Endothelial cell of umbilical vein (primary cell): ENCODE measurements around the gene OTOGL. TPM values are rescaled to one million over a fixed set of nuclear protein-coding genes. Genes with fewer than 3 reads are reported as not detected.

Experiments
- BruUV-seq: library from RNA; stranded (reverse); fragments of 400-500 nt; replicated peaks from 2 replicates; lab custom pipeline; 2021; lab: Mats Ljungman, UMichigan
- CTCF ChIA-PET: fragments of 300-600, 350-600 bp; sonication (Branson Sonifier 250); formaldehyde crosslinking; loops from one replicate; lab custom pipeline; 2021; ENCODE audit warnings: antibody characterized with exemption, inconsistent platforms; lab: Charles Lee
- POLR2A ChIA-PET: fragments of 300-600, 350-600 bp; sonication (Branson Sonifier 250); formaldehyde crosslinking; loops from one replicate; lab custom pipeline; 2021; ENCODE audit warnings: antibody characterized with exemption, inconsistent platforms; lab: Charles Lee
- DNase-seq: peaks from one replicate; pipeline ENCODE4 v3.0.0-alpha.2; 2011; ENCODE audit warnings: low read depth, low spot score
- FAIRE-seq: peaks from 2 replicates; lab custom pipeline; 2011; peaks lifted over from hg19 to GRCh38; lab: Jason Lieb, UNC
- H2AFZ ChIP-seq: 2 replicates; pipeline ENCODE4 v1.6.0; 2012; ENCODE audit warnings: low read depth, low read length, control low read depth, inconsistent platforms
- H3K27ac ChIP-seq: 2 replicates; pipeline ENCODE4 v1.5.1; 2011; ENCODE audit warnings: low read depth, mild to moderate bottlenecking, control low read depth, low read length, moderate library complexity; ENCODE audit not compliant: insufficient read depth
- H3K27me3 ChIP-seq, 2 experiments: 2 replicates each; pipeline versions ENCODE4 v1.6.0 to v1.6.1; 2011; ENCODE audit warnings: low read length in 2 of 2, mixed read lengths in 1 of 2; ENCODE audit not compliant: control insufficient read depth in 2 of 2, insufficient read depth in 2 of 2
- H3K36me3 ChIP-seq, 2 experiments: 2 replicates in 1 of 2; 3 replicates in 1 of 2; pipeline ENCODE4 v1.5.1; 2011; ENCODE audit warnings: low read length in 2 of 2, mild to moderate bottlenecking in 1 of 2, moderate library complexity in 1 of 2; ENCODE audit not compliant: control insufficient read depth in 2 of 2, insufficient read depth in 2 of 2; ENCODE audit errors: extremely low read depth in 1 of 2
- H3K4me1 ChIP-seq: 3 replicates; pipeline ENCODE4 v1.5.1; 2011; ENCODE audit warnings: mild to moderate bottlenecking, low read length; ENCODE audit not compliant: control insufficient read depth, insufficient read depth; ENCODE audit errors: extremely low read depth
- H3K4me2 ChIP-seq: 2 replicates; pipeline ENCODE4 v1.6.1; 2011; ENCODE audit warnings: low read length, control low read depth, mixed read lengths; ENCODE audit not compliant: insufficient read depth
- H3K4me3 ChIP-seq, 3 experiments: fragments of 200-600 bp in 1 of 3; sonication (generic), shearing (Covaris generic) in 1 of 3; replicated peaks in 1 of 3; 2 replicates each; pipeline ENCODE4 v1.5.1; 2011 to 2016; ENCODE audit warnings: control low read depth in 3 of 3, low read length in 3 of 3, mild to moderate bottlenecking in 2 of 3, inconsistent platforms in 1 of 3, low read depth in 1 of 3, moderate library complexity in 1 of 3; ENCODE audit not compliant: insufficient read depth in 1 of 3
- H3K79me2 ChIP-seq: 2 replicates; pipeline ENCODE4 v1.6.0; 2012; ENCODE audit warnings: low read length, inconsistent platforms; ENCODE audit not compliant: control insufficient read depth, insufficient read depth
- H3K9ac ChIP-seq: replicated peaks from 2 replicates; pipeline ENCODE3; 2011; ENCODE audit warnings: low read length, control low read depth; ENCODE audit not compliant: insufficient read depth; ENCODE audit errors: extremely low read depth
- H3K9me1 ChIP-seq: replicated peaks from 3 replicates; pipeline ENCODE4 v1.6.0; 2011; ENCODE audit warnings: mild to moderate bottlenecking, low read length; ENCODE audit not compliant: control insufficient read depth, insufficient read depth; ENCODE audit errors: extremely low read depth
- H3K9me3 ChIP-seq: replicated peaks from 2 replicates; pipeline ENCODE4 v1.5.1; 2012; ENCODE audit warnings: low read length, inconsistent platforms; ENCODE audit not compliant: control insufficient read depth, insufficient read depth
- H4K20me1 ChIP-seq: replicated peaks from 2 replicates; pipeline ENCODE3; 2011; ENCODE audit warnings: mild to moderate bottlenecking, low read length; ENCODE audit not compliant: control insufficient read depth, insufficient read depth; ENCODE audit errors: extremely low read depth
- CTCF ChIP-seq, 2 donors: IDR thresholded peaks; 1 replicate in 1 of 2; 2 replicates in 1 of 2; pipeline ENCODE4 v1.5.1; 2011; ENCODE audit warnings: low read length in 2 of 2, mild to moderate bottlenecking in 2 of 2, moderate library complexity in 2 of 2, control low read depth in 1 of 2, inconsistent platforms in 1 of 2, low read depth in 1 of 2; ENCODE audit not compliant: insufficient read depth in 1 of 2; ENCODE audit errors: extremely low read depth in 1 of 2
- EZH2 ChIP-seq: IDR thresholded peaks from 2 replicates; pipeline ENCODE4 v1.6.1; 2012; ENCODE audit warnings: borderline replicate concordance, low read depth, mild to moderate bottlenecking, moderate library complexity, low read length, inconsistent platforms; ENCODE audit not compliant: severe bottlenecking
- FOS ChIP-seq: IDR thresholded peaks from 2 replicates; pipeline ENCODE4 v1.6.1; 2011; ENCODE audit warnings: mild to moderate bottlenecking, low read length, moderate library complexity, borderline replicate concordance; ENCODE audit not compliant: insufficient read depth
- GATA2 ChIP-seq: IDR thresholded peaks from 2 replicates; pipeline ENCODE4 v1.7.0; 2011; ENCODE audit warnings: low read depth, mild to moderate bottlenecking, moderate library complexity, mixed read lengths, low read length; ENCODE audit not compliant: insufficient read length, insufficient read depth
- JUN ChIP-seq: IDR thresholded peaks from 2 replicates; pipeline ENCODE4 v1.6.1; 2011; ENCODE audit warnings: borderline replicate concordance, low read depth; ENCODE audit not compliant: insufficient read length, insufficient read depth
- MAX ChIP-seq: IDR thresholded peaks from 2 replicates; pipeline ENCODE4 v1.6.1; 2011; ENCODE audit not compliant: insufficient read depth, insufficient read length
- MYC ChIP-seq: IDR thresholded peaks from one replicate; pipeline ENCODE4 v1.6.1; 2011; ENCODE audit warnings: mild to moderate bottlenecking, low read depth, low read length
- POLR2A ChIP-seq: IDR thresholded peaks from 2 replicates; pipeline ENCODE4 v1.6.1; 2012; ENCODE audit warnings: low read depth, mild to moderate bottlenecking, control low read depth, low read length
- POLR2AphosphoS5 ChIP-seq: IDR thresholded peaks from 2 replicates; pipeline ENCODE4 v1.6.1; 2012; ENCODE audit warnings: low read depth, mild to moderate bottlenecking, control low read depth, low read length, moderate library complexity; ENCODE audit not compliant: insufficient read depth
- dilution Hi-C: fragments of 300-500 bp; cut with MboI; formaldehyde crosslinking; loops from one replicate; pipeline ENCODE4 v1.15.0; 2019; ENCODE audit warnings: low sequenced_read_pairs; ENCODE audit not compliant: extremely low pct_ligation_motif_present
- intact Hi-C: fragments of 100-400 bp; cut with micrococcal nuclease; formaldehyde crosslinking; loops from one replicate; pipeline ENCODE4 v1.10.0; 2022
- polyA plus RNA-seq, 4 experiments: library from polyadenylated mRNA; depleted of rRNA in 3 of 4; stranded (reverse) in 3 of 4; unstranded in 1 of 4; fragments of >200 nt; gene quantifications; 2 replicates each; pipeline versions ENCODE4 v1.2.1 to v1.2.3, GENCODE V29; 2011 to 2012; ENCODE audit warnings: missing spikeins in 1 of 4
- total RNA-seq: library from RNA; stranded (reverse); gene quantifications from 2 replicates; pipeline ENCODE4 v1.2.3, GENCODE V29; 2021

Gene OTOGL
- total and polyA plus RNA-seq, 2 donors (not counting 3 experiments of a cell fraction or from before 2014, with no cell fraction given), result 1.4 to 2.0 TPM

- FAIRE-seq, result no peak
- dilution Hi-C loops, result no loop called here
- CTCF ChIA-PET, result interaction anchor here (0.9 to 2.2 kb wide), 8 partner anchors 9 to 64 kb away, joined by 3 to 20 read pairs (median 6); no protein-coding TSS in a partner anchor
Observed at GRCh38 chr12:80205960-80206359, 106.6 kb downstream of the OTOGL start.

More at GRCh38 chr12:80205960-80206359, 106.6 kb downstream of the OTOGL start:
- Histone ChIP-seq H3K9me1 (no peaks in the 10 kb centered on the region), H3K4me2 (no peak overlapping the region), H3K4me3 (no peak overlapping the region), H3K36me3 (no peaks in the 10 kb centered on the region), H3K27ac (no peak overlapping the region), H3K9ac (no peak overlapping the region), H3K27me3 (no peaks in the 10 kb centered on the region), H3K9me3 (no peaks in the 10 kb centered on the region), H2AFZ (no peak overlapping the region), H3K79me2 (no peaks in the 10 kb centered on the region), H3K4me1 (no peaks in the 10 kb centered on the region), H4K20me1 (no peaks in the 10 kb centered on the region)
- intact Hi-C loops, result no loop called here
- TF ChIP-seq JUN (no peak), MAX (no peak), POLR2A (no peak), CTCF (IDR thresholded peaks at IDR 0.05; ENCODE audit: extremely low read depth in 1 of 2, insufficient read depth in 1 of 2, low read depth in 1 of 2, low read length in 2 of 2) (no peak), EZH2 (no peak), POLR2AphosphoS5 (no peak), FOS (no peak), MYC (no peak), GATA2 (no peak)
- DNase-seq, result no peak
- BruUV-seq, result no TSS peak
- POLR2A ChIA-PET, result no interaction called here
